ENCODE results near the gene HIRIP3.

The HIRIP3 gene

DNA sequence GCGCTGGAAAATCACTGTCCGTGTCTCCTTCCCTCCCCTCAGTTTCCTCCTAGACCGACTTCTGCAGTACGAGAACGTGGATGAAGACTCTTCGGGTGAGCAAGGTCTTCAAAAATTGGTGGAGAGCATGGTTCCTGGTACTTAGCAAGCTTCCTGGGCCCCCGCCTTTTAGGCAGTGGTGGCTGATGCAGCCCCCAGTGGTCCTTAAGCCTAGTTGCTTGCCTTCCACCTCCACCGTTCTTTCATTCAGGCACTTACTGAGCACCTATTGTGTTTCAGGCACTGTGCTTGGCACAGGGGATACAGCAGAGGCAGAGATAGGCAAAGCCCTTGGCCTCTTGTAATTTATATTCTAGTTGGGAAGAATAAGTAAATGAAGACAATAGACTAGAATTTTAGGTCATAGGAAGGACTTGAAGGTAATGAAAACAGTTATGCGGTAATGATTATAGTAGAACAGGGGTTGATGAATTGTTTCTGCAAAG lies 1.4 kb upstream of the HIRIP3 start:
- DNase-seq (ENCODE audit: low spot score), result no peak

DNA sequence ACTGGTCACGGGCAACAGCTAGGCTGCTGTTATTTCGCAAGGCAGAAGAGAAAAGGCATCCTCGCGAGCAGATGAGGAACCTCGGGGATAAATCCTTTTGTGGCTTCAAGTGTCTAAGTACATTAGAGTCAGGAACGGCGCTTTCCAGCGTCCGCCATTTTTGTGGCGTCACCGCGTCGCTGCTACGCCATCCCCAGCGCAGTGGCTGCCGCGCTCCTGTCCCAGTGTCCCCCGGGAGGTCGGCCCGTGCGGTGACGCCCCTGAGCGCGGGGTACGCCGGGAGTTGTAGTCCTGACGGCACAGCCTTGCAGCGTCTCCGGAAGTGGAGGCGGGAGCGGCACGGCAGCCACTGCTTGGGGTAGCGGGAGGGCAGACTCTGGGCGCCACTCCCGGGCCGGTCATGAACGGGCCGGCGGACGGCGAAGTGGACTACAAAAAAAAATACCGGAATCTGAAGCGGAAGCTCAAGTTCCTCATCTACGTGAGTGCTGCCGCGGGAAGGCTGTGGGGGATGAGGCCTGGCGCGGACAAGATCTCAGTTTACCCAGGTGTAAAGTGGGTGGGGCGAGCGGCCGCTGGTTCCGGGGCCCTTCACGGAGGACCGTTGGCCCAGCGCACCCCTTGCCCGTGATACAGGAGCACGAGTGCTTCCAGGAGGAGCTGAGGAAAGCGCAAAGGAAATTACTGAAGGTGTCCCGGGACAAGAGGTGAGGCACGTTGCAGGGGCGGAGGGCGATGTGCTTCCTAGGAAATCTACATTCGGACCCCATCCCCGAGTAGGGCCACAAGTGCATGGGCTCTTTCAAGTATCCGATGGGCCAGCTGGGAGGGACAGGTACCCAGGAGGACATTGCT lies 721 bp upstream of the HIRIP3 start, which contains the start of gene INO80E:
INO80E (plus strand) TSS at position 331 of the 855 bp plus-strand sequence; CDS start at position 401, 70 bp downstream.
- peak; percentile 98 for DNase-seq (ENCODE audit: low spot score)

DNA sequence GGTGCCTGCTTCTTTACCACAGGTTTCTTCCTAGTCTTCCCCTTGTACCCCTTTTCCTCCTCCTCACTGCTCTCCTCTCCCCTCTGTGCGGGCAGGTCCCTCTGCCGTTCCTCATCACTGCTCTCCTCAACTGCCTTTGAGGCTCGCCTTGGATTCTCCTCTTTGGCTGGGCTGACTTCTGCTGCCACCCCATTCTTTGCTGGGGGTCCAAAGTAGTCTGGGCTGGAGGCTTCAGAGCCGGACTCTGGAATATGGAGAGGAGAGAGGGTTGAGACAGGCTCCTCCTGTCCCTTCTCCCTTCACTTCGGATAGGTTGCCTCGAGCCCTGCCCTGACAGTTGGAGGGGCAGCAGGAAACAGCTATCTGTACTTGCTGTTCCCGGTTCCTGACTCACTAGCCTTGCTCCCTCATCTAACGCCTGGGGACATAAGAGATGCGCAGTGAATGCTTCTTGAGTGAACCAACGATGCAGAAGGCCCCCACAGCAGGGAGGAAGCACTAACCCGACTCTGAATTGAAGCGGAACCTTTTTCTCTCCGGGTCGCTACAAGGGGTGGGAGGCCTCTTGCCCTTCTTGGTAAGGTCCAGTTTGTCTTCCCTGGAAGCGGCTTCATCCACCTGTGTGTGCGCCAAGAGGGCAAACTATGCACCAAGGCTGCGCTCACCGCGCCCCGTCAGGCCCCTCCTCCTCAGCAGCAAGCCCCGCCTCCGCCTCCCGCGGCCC lies 655 bp downstream of the HIRIP3 start:
- peak; percentile 63 for DNase-seq (ENCODE audit: low spot score)

DNA sequence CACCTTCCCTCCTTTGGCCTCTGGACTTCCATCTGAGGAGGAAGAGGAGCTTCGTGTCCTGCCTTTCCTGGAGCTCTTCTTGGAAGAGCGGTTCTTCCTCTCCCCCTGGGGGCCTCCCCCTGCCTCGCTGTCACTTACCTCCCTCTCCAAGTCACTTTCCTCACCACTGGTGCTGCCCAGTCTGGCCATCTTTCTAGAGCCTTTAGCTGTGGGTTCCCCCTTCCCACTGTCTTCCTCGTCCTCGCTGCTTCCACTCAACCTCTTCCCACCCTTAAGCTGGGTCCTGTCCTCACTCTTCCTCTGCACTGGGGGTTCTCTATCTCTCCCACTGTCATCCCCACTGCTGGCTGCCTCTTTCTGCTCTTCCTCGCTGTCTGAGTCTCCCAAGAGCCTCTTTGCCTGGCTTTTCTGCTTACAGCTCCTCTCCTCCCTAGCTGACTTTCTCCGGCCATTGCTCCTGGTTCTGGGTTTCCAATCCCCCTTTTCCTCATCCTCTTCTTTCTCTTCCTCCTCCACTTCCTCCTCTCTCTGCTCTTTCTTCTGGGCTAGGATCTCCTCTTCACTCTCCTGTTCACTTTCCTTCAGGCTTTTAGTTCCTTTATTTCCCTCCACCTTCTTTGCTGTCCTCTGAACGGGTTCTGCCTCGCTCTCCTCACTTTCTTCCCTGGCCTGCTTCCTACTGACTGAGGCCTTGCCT lies 1.4 kb downstream of the HIRIP3 start:
- DNase-seq (ENCODE audit: low spot score), result no peak

DNA sequence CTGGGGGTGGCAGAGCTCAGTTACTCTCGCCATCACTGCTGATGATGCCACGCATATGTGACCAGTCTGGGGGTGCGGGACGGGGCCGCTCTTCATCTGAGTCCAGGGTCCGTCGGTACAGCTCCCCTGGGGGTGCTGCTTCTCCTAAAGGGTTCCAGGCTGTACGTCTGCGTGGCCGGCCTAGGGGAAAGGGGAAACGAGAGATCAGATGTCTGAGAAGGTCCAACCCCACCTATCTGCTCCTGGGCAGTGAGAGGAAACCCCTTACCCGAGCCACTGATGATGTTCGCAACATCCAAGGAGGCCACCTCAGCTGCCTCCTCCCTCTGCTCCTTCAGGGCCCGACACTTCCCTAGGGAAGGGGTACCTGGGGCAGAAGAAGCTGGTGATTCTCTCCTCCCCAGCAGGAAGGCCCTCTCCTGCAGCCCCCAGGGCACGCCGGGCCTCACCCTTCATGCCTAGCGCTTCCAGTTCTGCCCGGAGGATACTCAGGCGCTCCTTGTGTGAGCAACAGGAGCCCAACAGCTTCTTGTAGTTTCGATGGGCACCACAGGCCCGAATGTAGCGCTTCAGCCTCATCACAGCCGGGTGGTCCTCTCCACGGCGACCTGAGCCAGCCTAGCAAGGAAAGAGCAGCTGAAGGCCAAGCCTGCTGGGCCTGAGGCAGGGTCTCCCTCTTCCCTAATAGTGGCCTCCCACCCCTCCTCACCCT lies 2.1 kb downstream of the HIRIP3 start:
- no peak for DNase-seq (ENCODE audit: low spot score)

DNA sequence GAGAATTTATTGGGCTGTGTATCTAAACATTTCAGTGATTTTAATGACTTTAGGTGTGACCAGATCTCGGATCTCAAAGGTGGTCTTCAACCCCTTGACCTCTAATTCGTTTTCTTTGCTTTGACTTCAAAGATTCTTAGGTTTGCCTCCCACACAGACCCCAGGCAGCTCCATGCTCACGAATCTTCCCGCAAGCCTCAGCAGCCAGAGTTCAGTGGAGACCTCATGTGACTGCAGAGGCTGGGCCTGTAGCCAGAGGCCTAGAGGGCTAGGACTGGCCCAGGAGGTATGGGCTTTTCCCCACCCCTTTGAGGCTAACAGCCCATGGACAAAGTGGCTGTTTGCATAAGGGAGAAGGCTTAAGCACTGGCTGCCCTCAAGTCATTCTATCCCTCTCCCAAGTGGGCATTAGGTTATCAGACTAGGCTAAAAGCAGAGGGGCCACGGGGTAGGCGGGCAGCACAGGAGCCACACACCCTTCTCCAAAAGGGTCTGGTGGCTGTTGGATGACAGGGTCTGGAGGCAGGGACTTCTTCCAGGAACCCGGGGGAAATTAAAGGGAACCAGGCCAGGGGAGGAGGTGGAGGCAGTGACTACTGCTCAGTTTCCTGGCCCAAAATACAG lies 3.0 kb downstream of the HIRIP3 start:
- DNase-seq (ENCODE audit: low spot score), result no peak

DNA sequence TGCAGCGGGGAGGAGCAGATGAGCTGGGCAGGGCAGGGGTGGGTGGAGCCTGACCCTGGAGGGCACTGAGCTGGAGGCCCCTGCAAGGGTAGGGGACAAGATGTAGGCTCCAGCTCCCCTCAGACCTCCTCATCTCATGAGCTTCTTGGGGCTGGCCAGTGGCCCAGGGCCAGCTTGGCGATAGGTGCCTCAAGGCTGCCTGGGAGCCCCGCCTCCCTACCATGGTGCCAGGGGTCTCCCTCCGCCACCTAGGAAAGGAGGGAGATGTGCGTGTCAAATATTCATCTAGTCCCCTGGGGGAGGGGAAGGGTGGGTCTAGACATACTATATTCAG lies 3.9 kb downstream of the HIRIP3 start:
- no peak for DNase-seq (ENCODE audit: low spot score)

DNA sequence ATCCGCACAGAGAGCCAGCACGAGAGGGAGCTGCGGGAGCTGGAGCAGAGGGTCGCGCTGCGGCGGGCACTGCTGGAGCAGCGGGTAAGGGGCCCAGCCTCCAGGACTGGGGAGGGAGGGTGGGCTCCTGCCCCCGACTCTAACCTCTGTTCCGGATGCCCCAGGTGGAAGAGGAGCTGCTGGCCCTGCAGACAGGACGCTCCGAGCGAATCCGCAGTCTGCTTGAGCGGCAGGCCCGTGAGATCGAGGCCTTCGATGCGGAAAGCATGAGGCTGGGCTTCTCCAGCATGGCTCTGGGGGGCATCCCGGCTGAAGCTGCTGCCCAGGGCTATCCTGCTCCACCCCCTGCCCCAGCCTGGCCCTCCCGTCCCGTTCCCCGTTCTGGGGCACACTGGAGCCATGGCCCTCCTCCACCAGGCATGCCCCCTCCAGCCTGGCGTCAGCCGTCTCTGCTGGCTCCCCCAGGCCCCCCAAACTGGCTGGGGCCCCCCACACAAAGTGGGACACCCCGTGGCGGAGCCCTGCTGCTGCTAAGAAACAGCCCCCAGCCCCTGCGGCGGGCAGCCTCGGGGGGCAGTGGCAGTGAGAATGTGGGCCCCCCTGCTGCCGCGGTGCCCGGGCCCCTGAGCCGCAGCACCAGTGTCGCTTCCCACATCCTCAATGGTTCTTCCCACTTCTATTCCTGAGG lies 4.4 kb downstream of the HIRIP3 start:
- no peak for DNase-seq (ENCODE audit: low spot score)

DNA sequence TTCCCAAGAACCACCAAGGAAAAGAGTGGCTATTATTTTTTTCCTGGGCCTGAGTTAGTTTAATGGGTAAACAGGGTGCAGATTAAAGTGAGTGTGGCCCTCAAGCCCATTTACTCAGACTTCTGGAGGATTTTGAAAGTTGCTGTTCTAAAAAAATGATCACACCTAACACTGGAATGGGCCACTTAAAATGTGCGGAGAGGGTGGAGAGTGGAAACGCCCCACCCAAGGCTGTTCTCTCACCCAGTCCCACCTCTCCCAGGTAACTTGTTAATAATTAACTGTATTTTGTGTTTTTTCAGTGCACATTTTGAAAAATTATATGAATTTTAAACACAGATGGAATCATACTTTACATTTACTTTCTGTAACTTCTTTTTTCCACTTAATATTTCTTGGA lies 5.4 kb downstream of the HIRIP3 start:
- no peak for DNase-seq (ENCODE audit: low spot score)

DNA sequence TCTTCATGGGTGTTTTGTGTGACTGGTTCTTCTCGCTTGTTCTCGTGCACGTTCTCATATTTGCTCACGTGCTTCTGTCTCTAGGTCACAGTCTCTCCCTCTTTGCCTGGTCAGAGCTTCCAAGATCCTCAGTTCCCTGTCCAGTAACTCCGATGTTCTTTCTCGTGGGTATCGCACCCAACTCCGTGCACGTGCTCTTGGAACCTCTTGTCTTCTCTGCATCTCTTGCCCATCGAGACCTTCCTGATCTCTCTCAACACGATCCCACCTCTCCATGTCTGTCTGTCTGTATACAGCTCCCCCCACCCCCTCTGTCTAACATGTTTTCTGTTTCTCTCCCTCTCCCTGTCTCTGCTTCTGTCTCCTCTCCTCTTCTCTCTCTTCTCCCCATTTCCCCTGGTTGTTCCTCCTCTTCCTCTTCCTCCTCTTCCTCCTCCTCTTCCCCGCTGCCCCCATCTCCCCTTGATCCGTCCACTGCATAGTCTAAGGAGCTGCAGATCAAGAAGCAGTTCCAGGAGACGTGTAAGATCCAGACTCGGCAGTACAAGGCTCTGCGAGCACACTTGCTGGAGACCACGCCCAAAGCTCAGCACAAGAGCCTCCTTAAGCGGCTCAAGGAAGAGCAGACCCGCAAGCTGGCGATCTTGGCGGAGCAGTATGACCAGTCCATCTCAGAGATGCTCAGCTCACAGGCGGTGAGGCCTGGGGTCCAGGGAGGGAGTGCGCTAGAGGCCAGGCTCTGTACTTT lies 6.1 kb downstream of the HIRIP3 start:
- no peak for DNase-seq (ENCODE audit: low spot score)

DNA sequence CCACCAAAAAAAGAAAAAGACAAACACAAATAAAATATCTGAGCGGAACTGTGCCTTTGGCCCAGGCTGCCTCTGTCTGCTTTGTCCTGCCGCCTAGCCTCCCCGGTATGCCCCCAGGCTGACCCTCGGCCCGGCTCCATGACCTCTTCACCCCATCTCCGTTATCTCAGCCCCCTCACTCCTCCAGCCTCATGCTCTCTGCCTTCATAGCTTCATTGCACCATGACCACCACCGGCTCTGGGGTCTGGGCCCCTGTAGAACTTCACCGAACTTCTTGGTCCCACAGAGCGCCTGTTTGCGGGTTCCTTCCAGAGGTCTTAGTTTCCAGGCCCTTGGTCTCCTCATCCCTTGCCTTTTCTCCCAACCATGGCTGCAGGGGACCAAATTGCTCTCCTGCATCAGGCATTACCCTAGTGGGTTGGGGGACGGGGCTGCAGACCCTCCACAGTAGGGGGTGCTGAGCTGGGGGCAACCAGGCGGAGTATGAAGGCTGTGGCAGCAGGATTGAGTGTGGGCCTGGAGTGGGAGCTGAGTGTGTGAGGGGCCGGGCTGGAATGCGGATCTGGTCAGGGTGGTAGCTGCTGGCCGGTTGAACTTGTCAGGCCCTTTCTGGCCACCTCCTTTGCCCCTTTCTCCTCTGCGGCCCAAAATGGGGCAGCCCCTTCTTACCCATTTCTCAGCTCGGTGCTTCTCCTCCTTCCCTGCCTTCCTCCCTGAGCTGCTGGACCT lies 6.9 kb downstream of the HIRIP3 start:
- no peak for DNase-seq (ENCODE audit: low spot score)

DNA sequence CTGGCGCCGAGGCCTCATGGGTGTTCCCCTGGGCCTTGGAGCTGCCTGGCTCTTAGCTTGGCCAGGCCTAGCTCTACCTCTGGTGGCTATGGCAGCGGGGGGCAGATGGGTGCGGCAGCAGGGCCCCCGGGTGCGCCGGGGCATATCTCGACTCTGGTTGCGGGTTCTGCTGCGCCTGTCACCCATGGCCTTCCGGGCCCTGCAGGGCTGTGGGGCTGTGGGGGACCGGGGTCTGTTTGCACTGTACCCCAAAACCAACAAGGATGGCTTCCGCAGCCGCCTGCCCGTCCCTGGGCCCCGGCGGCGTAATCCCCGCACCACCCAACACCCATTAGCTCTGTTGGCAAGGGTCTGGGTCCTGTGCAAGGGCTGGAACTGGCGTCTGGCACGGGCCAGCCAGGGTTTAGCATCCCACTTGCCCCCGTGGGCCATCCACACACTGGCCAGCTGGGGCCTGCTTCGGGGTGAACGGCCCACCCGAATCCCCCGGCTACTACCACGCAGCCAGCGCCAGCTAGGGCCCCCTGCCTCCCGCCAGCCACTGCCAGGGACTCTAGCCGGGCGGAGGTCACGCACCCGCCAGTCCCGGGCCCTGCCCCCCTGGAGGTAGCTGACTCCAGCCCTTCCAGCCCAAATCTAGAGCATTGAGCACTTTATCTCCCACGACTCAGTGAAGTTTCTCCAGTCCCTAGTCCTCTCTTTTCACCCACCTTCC lies 7.9 kb downstream of the HIRIP3 start:
- DNase-seq (ENCODE audit: low spot score), result no peak

DNA sequence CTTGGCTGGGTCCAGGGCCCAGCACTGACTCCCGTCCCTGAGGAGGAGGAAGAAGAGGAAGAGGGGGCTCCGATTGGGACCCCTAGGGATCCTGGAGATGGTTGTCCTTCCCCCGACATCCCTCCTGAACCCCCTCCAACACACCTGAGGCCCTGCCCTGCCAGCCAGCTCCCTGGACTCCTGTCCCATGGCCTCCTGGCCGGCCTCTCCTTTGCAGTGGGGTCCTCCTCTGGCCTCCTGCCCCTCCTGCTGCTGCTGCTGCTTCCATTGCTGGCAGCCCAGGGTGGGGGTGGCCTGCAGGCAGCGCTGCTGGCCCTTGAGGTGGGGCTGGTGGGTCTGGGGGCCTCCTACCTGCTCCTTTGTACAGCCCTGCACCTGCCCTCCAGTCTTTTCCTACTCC lies 8.5 kb downstream of the HIRIP3 start:
- DNase-seq (ENCODE audit: low spot score), result no peak

DNA sequence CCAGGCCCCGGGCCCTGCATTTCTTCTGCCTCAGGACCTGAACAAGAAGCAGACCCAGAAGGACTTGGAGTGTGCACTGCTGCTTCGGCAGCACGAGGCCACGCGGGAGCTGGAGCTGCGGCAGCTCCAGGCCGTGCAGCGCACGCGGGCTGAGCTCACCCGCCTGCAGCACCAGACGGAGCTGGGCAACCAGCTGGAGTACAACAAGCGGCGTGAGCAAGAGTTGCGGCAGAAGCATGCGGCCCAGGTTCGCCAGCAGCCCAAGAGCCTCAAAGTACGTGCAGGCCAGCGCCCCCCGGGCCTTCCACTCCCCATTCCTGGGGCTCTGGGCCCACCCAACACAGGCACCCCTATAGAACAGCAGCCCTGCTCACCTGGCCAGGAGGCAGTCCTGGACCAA lies 9.2 kb downstream of the HIRIP3 start:
- no peak for DNase-seq (ENCODE audit: low spot score)

DNA sequence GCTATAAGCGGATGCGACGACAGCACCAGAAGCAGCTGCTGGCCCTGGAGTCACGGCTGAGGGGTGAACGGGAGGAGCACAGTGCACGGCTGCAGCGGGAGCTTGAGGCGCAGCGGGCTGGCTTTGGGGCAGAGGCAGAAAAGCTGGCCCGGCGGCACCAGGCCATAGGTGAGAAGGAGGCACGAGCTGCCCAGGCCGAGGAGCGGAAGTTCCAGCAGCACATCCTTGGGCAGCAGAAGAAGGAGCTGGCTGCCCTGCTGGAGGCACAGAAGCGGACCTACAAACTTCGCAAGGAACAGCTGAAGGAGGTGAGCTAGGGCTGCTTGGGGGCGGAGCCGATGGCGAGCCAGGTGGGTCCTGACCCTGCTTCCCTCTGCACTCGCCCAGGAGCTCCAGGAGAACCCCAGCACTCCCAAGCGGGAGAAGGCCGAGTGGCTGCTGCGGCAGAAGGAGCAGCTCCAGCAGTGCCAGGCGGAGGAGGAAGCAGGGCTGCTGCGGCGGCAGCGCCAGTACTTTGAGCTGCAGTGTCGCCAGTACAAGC lies 10.1 kb downstream of the HIRIP3 start:
- no peak for DNase-seq (ENCODE audit: low spot score)

DNA sequence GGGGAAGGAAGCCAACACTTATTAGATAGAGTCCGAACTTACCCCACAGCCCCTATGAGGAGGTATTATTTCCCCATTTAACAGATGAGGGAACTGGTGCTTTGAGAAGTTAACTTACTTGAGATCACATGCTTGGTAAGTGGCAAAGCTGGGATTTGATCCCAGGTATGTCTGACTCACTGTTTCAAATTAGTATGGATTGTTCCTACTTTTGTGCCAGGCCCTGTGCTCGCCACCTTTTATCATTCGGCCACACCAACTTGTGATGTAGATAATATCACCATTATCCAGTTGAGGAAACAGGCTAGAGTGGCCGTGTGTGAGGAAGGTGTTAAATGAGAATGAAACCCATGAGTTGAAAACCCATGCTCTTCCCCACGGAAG lies 10.7 kb downstream of the HIRIP3 start:
- no peak for DNase-seq (ENCODE audit: low spot score)

DNA sequence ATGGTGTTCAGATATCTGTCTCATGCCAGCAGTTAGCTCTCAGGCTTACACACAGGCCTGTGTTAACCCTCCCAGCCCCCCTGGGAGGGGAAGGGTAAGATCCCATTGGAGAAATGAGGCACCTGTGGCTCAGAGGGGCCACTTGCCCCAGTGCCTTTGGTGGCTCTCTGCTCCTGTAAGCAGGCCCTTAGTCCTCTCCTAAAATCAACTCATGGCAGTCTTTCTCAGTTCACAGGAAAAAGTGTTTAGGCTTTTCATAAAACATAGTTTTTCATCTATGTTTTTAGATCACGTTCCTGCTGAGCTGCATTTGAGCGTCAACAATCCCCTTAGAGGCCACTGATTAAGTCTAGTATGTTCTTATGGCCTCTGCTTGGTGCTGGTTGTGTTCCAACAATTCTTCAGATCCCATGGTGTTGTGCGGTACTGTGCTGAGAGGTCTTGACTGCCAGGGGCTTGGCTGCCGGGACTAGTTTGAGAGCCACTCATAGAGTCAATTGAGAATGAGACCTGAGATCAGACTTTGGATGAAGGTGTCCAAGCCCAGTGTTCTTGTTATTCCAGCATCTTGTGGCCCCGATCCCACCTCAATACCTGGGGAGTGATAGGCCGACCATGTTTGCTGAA lies 11.2 kb downstream of the HIRIP3 start:
- DNase-seq (ENCODE audit: low spot score), result no peak

Data from GM03348 (cell line).